ENCODE data around the gene JADE1.
A peak's percentile ranks its signal among the peaks of the same experiment; 100 is the strongest.

JADE1 gene

GRCh38 chr4:128810871-128811570 lies 1.5 kb downstream of the JADE1 start:
- DNase-seq (ENCODE audit: low spot score): peak; percentile 79

GRCh38 chr4:128811571-128812441 lies 2.3 kb downstream of the JADE1 start:
- DNase-seq (ENCODE audit: low spot score): peak; percentile 90

- DNase-seq (ENCODE audit: low spot score): peak; percentile 73
These were observed 3.1 kb downstream of the JADE1 start for GRCh38 chr4:128812442-128813235.

GRCh38 chr4:128813965-128814364 lies 4.5 kb downstream of the JADE1 start:
- no peak for DNase-seq (ENCODE audit: low spot score)

- DNase-seq (ENCODE audit: low spot score): no peak
These were observed 8.9 kb downstream of the JADE1 start for GRCh38 chr4:128818442-128818841.

GRCh38 chr4:128819082-128819742 lies 9.7 kb downstream of the JADE1 start:
- DNase-seq (ENCODE audit: low spot score): no peak

- DNase-seq (ENCODE audit: low spot score): no peak
These were observed 11.2 kb downstream of the JADE1 start for GRCh38 chr4:128820671-128821070.

- no peak for DNase-seq (ENCODE audit: low spot score)
These were observed 11.7 kb downstream of the JADE1 start for GRCh38 chr4:128821151-128821550.

GRCh38 chr4:128823025-128823661 lies 13.6 kb downstream of the JADE1 start:
- peak; percentile 82 for DNase-seq (ENCODE audit: low spot score)

- DNase-seq (ENCODE audit: low spot score): peak; percentile 25
These were observed 15.7 kb downstream of the JADE1 start for GRCh38 chr4:128825226-128825625.

- no peak for DNase-seq (ENCODE audit: low spot score)
These were observed 17.8 kb downstream of the JADE1 start for GRCh38 chr4:128827296-128827695.

- no peak for DNase-seq (ENCODE audit: low spot score)
These were observed 21.5 kb downstream of the JADE1 start for GRCh38 chr4:128830906-128831503.

- no peak for DNase-seq (ENCODE audit: low spot score)
These were observed 22.2 kb downstream of the JADE1 start for GRCh38 chr4:128831531-128832242.

GRCh38 chr4:128832243-128832625 lies 22.7 kb downstream of the JADE1 start:
- DNase-seq (ENCODE audit: low spot score): no peak

- DNase-seq (ENCODE audit: low spot score): no peak
These were observed 26.2 kb downstream of the JADE1 start for GRCh38 chr4:128835498-128836222.

- no peak for DNase-seq (ENCODE audit: low spot score)
These were observed 27.7 kb downstream of the JADE1 start for GRCh38 chr4:128837198-128837597.

- DNase-seq (ENCODE audit: low spot score): no peak
These were observed 28.2 kb downstream of the JADE1 start for GRCh38 chr4:128837679-128838078.

GRCh38 chr4:128840711-128841318 lies 31.3 kb downstream of the JADE1 start:
- DNase-seq (ENCODE audit: low spot score): no peak

GRCh38 chr4:128841402-128841801 lies 31.9 kb downstream of the JADE1 start:
- no peak for DNase-seq (ENCODE audit: low spot score)

All from AG20443 (cell line).